Measurements from ENCODE around the gene CATSPERE. TPM values are rescaled to one million over a fixed set of nuclear protein-coding genes. Genes with fewer than 3 reads are reported as not detected.
"Not testable (repeated sequence)": the region's sequence is repeated elsewhere in the genome, so short reads cannot be mapped to it uniquely, and the experiment has no call there.

Gene CATSPERE
- total RNA-seq, 1 donor from 2014 or later: 1.1 TPM

DNA sequence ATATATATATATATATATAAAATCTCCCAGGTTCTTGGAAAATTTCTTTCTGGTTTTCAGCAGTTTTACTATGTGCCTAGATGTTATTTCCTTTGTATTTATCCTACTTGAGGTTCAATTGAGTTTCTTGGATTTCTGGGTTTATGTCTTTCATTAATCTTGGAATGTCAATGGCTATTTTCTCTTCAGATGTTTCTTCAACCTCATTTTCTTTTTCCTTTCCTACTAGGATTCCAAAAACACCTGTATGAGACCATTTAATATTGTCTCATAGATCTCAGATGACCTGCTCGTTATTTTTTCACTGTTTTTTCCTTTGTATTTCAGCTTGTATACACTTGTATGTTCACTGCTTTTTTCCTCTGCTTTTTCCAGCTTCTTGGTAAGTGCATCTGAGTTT, 96.5 kb downstream of the CATSPERE start:
- Histone ChIP-seq H3K27ac (no peak overlapping the region), H3K4me3 (no peak overlapping the region), H3K36me3 (no peaks in the 10 kb centered on the region), H3K9me3 (peaks cover 19% of the 10 kb centered on the region), H3K4me1 (no peaks in the 10 kb centered on the region), H3K27me3 (no peaks in the 10 kb centered on the region)
- intact Hi-C loops (cut with DNase I): no loop called here
- DNase-seq (no peak), ATAC-seq (no peak)
- TF ChIP-seq, protein P1, sequence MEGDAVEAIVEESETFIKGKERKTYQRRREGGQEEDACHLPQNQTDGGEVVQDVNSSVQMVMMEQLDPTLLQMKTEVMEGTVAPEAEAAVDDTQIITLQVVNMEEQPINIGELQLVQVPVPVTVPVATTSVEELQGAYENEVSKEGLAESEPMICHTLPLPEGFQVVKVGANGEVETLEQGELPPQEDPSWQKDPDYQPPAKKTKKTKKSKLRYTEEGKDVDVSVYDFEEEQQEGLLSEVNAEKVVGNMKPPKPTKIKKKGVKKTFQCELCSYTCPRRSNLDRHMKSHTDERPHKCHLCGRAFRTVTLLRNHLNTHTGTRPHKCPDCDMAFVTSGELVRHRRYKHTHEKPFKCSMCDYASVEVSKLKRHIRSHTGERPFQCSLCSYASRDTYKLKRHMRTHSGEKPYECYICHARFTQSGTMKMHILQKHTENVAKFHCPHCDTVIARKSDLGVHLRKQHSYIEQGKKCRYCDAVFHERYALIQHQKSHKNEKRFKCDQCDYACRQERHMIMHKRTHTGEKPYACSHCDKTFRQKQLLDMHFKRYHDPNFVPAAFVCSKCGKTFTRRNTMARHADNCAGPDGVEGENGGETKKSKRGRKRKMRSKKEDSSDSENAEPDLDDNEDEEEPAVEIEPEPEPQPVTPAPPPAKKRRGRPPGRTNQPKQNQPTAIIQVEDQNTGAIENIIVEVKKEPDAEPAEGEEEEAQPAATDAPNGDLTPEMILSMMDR (IDR thresholded peaks at IDR 0.05): no peak

DNA sequence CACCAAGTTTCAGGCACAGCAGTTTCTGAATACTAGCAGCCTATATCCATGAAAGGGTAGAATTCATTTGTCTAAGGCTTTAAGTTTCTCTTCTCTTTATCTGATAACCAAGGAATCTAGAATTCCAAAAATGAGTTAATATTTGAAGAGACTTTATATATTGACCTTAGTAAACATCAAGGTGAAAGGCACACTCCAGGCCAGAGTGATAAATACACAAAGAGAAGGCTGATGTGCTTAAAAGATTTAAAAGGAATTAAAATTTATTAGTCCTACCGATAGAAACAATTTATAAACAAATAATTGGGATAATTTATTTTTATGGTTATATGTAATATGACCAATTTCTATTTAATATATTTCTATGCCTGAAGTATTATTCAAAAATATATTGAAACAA, 98.5 kb downstream of the CATSPERE start:
- H3K9me3 ChIP-seq: peaks cover 19% of the 10 kb centered on the region
- TF ChIP-seq, protein P1 (IDR thresholded peaks at IDR 0.05): no peak
- DNase-seq (no peak), ATAC-seq (no peak)
- H3K36me3 ChIP-seq: no peaks in the 10 kb centered on the region
- H3K27me3 ChIP-seq: no peaks in the 10 kb centered on the region
- intact Hi-C loops (cut with DNase I): no loop called here
- H3K4me1 ChIP-seq: no peaks in the 10 kb centered on the region
- no peak overlapping the region for H3K4me3 ChIP-seq
- H3K27ac ChIP-seq: no peak overlapping the region

DNA sequence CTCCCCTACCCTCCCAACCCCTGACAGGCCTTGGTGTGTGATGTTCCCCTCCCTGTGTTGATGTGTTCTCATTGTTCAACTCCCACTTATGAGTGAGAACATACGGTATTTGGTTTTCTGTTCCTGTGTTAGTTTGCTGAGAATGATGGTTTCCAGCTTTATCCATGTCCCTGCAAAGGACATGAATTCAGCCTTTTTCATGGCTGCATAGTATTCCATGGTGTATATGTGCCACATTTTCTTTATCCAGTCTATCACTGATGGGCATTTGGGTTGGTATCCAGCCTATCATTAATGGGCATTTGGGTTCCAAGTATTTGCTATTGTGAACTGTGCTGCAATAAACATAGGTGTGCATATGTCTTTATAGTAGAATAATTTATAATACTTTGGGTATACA, 101.8 kb downstream of the CATSPERE start:
- DNase-seq; H3K9me3 ChIP-seq; H3K27ac ChIP-seq; H3K27me3 ChIP-seq; H3K4me3 ChIP-seq; H3K4me1 ChIP-seq; ATAC-seq; intact Hi-C loops (cut with DNase I); H3K36me3 ChIP-seq: not testable (repeated sequence)

DNA sequence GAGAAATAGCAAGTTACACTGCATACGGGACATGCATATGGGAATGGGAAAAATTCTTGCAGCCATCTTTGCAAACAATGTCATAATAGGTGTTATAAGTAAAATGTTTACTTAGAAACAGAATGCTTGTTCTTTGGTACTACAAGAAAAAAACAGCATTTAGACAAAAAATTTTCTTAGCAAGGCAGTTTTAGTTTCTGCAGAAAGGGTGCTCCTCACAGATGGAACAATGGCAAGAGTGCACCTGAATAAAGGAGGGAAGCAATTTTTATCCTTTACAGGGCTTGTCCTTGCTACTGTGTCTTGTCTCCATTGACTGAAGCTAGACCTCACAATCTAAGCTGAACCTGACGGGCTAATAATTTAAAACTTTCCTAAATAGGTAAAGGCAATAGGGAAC, 112.7 kb downstream of the CATSPERE start:
- no peaks in the 10 kb centered on the region for H3K4me1 ChIP-seq
- TF ChIP-seq, protein P1 (IDR thresholded peaks at IDR 0.05): no peak
- no peaks in the 10 kb centered on the region for H3K36me3 ChIP-seq
- no peak overlapping the region for H3K27ac ChIP-seq
- ATAC-seq (no peak), DNase-seq (no peak)
- no peak overlapping the region for H3K4me3 ChIP-seq
- intact Hi-C loops (cut with DNase I): no loop called here
- H3K27me3 ChIP-seq: no peaks in the 10 kb centered on the region
- peaks cover 39% of the 10 kb centered on the region for H3K9me3 ChIP-seq

DNA sequence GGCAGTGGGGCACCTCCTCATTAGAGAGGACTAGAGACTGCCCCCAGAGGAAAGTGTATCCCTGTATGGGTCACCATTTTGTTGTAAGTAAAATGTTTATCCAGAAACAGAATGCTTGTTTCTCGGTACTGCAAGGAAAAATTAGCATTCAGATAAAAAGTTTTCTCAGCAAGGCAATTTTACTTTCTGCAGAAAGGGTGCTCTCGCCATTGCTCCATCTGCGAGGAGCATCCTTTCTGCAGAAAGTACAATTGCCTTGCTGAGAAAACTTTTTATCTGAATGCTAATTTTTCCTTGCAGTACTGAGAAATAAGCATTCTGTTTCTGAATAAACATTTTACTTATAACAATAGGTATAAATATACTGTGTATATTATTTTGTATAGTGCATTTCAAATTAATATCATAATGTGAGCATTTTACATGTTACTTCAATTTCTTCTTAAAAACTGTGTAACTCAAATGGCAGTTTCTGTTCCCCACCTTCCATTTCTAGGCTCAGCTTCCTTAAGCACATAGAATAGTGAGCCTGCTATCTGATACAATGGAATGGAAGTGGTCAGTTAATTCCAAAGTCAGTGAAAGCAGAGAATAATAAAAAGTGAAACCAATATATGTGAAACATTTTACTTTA, 115.3 kb downstream of the CATSPERE start:
- no peaks in the 10 kb centered on the region for H3K36me3 ChIP-seq
- ATAC-seq: no peak
- intact Hi-C loops (cut with DNase I): no loop called here
- no peaks in the 10 kb centered on the region for H3K4me1 ChIP-seq
- TF ChIP-seq, protein P1 (IDR thresholded peaks at IDR 0.05): no peak
- no peak for DNase-seq
- H3K27ac ChIP-seq: no peak overlapping the region
- peaks cover 39% of the 10 kb centered on the region for H3K9me3 ChIP-seq
- no peaks in the 10 kb centered on the region for H3K27me3 ChIP-seq
- no peak overlapping the region for H3K4me3 ChIP-seq

DNA sequence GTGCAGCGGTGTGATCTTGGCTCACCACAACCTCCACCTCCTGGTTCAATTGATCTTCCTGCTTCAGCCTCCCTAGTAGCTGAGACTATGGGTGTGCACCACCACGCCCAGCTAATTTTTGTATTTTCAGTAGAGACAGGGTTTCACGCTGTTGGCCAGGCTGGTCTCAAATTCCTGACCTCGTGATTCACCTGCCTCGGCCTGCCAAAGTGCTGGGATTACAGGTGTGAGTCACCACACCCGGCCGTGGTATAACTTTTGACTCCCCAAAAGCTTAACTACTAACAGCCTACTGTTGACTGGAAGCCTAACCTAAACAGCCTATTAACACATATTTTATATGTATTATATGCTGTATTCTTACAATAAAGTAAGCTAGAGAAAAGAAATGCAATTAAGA, 117.1 kb downstream of the CATSPERE start:
- DNase-seq; H3K4me3 ChIP-seq; H3K27me3 ChIP-seq; H3K27ac ChIP-seq; H3K36me3 ChIP-seq; ATAC-seq; H3K4me1 ChIP-seq; intact Hi-C loops (cut with DNase I): not testable (repeated sequence)
- H3K9me3 ChIP-seq: peaks cover 39% of the 10 kb centered on the region
